ENCODE data around the gene HSDL1. TPM values are rescaled to one million over a fixed set of nuclear protein-coding genes. Genes with fewer than 3 reads are reported as not detected.

HSDL1 gene
- total and polyA plus RNA-seq, 2 experiments from 2014 or later, result 10.8 to 17.0 TPM

DNA sequence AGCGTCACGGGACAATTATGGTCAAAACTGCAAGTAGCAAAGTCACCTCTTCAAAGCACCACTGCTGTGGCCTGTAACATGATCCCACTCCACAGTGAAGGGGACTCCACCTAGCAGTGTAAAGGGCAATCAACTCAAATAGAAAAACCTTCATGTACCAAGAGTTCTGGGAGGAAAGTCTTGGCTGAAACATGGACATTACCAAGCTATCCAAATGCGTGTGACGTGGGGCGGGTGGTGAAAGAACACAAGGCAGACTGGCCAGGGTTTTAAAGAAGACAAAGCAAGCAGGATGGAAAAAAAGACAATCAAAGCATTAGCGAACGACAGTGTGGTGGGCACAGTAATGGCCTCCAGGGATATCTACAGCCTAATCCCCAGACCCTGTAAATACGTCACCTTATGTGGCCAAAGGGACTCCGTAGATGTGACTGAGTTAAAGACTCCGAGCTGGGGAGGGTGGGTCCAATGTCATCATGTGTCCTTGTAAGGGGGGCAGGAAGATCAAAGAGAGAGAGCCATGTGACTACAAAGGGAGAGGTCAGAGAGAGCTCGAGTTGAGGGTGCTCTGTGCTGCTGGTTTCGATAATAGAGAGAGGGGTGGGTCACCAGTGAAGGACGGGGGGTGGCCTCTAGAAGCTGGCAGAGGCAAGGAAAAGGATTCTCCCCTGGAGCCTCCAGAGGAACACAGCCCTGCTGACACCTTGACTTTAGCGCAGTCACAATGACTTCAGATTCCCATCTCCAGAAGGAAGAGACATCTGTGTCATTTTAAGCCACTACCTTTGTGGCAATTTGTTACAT lies 6.0 kb downstream of the HSDL1 start:
- Histone ChIP-seq H3K79me2 (ENCODE audit: insufficient read depth) (peaks cover 69% of the 10 kb centered on the region), H3K9me3 (ENCODE audit: low read depth) (no peaks in the 10 kb centered on the region), H3K36me3 (ENCODE audit: low read depth) (no peaks in the 10 kb centered on the region), H3K27ac (peak overlapping the region; percentile 59), H3K4me3 (peak overlapping the region; percentile 44), H3F3A (ENCODE audit: insufficient read depth) (no peaks in the 10 kb centered on the region), H3K27me3 (replicated peaks; ENCODE audit: insufficient read depth) (no peaks in the 10 kb centered on the region), H3K9me2 (ENCODE audit: insufficient read depth) (no peaks in the 10 kb centered on the region), H3K4me2 (ENCODE audit: unreplicated experiment) (peak overlapping the region; percentile 66), H3K4me1 (ENCODE audit: insufficient read depth) (peaks cover 13% of the 10 kb centered on the region), H3K9ac (peak overlapping the region; percentile 43), H2AFZ (peak overlapping the region; percentile 71), H4K20me1 (ENCODE audit: insufficient read depth) (no peaks in the 10 kb centered on the region)
- in situ Hi-C loops (cut with MboI), result no loop called here
- TF ChIP-seq EZH2phosphoT487 (IDR thresholded peaks at IDR 0.05; ENCODE audit: insufficient read depth, low read depth), result no peak
- no peak for TF ChIP-seq EZH2 (IDR thresholded peaks at IDR 0.05; ENCODE audit: insufficient read depth, poor library complexity, severe bottlenecking)
- peak; percentile 73 for DNase-seq
- 20 to 24% methylated on average over 14 of the region's 14 CpGs for WGBS, 2 experiments (ENCODE audit: low coverage in 1 of 2, low lambda C conversion rate in 2 of 2, missing lambda C conversion rate in 2 of 2)

- no peaks in the 10 kb centered on the region for H3F3A ChIP-seq (ENCODE audit: insufficient read depth)
- peaks cover 66% of the 10 kb centered on the region for H3K79me2 ChIP-seq (ENCODE audit: insufficient read depth)
- peak overlapping the region; percentile 66 for H3K4me2 ChIP-seq (ENCODE audit: unreplicated experiment)
- 11 to 17% methylated on average over 2 of the region's 2 CpGs for WGBS, 2 experiments (ENCODE audit: low coverage in 1 of 2, low lambda C conversion rate in 2 of 2, missing lambda C conversion rate in 2 of 2)
- H3K4me3 ChIP-seq, result peak overlapping the region; percentile 44
- no peaks in the 10 kb centered on the region for H3K9me3 ChIP-seq (ENCODE audit: low read depth)
- peaks cover 13% of the 10 kb centered on the region for H3K4me1 ChIP-seq (ENCODE audit: insufficient read depth)
- DNase-seq, result no peak
- no peaks in the 10 kb centered on the region for H3K9me2 ChIP-seq (ENCODE audit: insufficient read depth)
- H3K27ac ChIP-seq, result peak overlapping the region; percentile 59
- no peaks in the 10 kb centered on the region for H4K20me1 ChIP-seq (ENCODE audit: insufficient read depth)
- H3K27me3 ChIP-seq (replicated peaks; ENCODE audit: insufficient read depth), result no peaks in the 10 kb centered on the region
- TF ChIP-seq EZH2phosphoT487 (IDR thresholded peaks at IDR 0.05; ENCODE audit: insufficient read depth, low read depth), result no peak
- no peak for TF ChIP-seq EZH2 (IDR thresholded peaks at IDR 0.05; ENCODE audit: insufficient read depth, poor library complexity, severe bottlenecking)
- H3K36me3 ChIP-seq (ENCODE audit: low read depth), result no peaks in the 10 kb centered on the region
- in situ Hi-C loops (cut with MboI), result no loop called here
- H2AFZ ChIP-seq, result peak overlapping the region; percentile 71
- peak overlapping the region; percentile 43 for H3K9ac ChIP-seq
Measured at GRCh38 chr16:84138500-84138823, 6.5 kb downstream of the HSDL1 start.

DNA sequence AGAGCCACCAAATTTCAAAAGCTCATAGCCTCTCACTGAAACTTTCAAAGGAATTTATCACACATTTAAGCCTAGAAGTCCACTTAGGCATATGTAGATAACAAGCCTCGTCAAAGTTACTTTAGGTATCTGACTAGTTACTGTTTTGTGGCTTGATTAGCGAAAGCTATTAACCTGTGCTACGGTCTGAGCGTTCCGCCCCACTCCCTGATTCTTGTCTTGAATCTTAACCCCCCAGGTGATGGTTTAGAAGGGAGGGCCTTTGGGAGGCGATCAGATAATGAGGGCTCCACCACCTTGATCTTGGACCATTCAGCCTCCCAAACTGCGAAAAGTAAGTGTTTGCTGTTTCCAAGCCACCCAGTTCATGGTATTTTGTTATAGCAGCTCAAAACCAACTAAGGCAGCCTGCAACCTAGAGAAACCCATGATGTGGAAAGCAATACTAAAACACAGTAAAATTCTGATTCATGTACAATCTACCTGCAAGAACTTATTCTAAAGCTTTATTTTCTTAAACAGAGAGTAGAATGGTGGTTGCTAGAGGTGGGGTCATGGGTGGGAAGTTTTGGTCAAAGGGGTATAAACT lies 7.1 kb downstream of the HSDL1 start:
- peaks cover 60% of the 10 kb centered on the region for H3K79me2 ChIP-seq (ENCODE audit: insufficient read depth)
- 87 to 92% methylated on average over 7 of the region's 7 CpGs for WGBS, 2 experiments (ENCODE audit: low coverage in 1 of 2, low lambda C conversion rate in 2 of 2, missing lambda C conversion rate in 2 of 2)
- H3K27ac ChIP-seq, result no peak overlapping the region

GRCh38 chr16:84137287-84137686 lies 7.7 kb downstream of the HSDL1 start:
- Histone ChIP-seq H3K9me3 (ENCODE audit: low read depth) (no peaks in the 10 kb centered on the region), H3K9me2 (ENCODE audit: insufficient read depth) (no peaks in the 10 kb centered on the region), H3K36me3 (ENCODE audit: low read depth) (no peaks in the 10 kb centered on the region), H3K27me3 (replicated peaks; ENCODE audit: insufficient read depth) (no peaks in the 10 kb centered on the region), H4K20me1 (ENCODE audit: insufficient read depth) (no peaks in the 10 kb centered on the region), H3K27ac (no peak overlapping the region), H3K4me1 (ENCODE audit: insufficient read depth) (peaks cover 13% of the 10 kb centered on the region), H2AFZ (no peak overlapping the region), H3K4me2 (ENCODE audit: unreplicated experiment) (no peak overlapping the region), H3K79me2 (ENCODE audit: insufficient read depth) (peaks cover 60% of the 10 kb centered on the region), H3K9ac (no peak overlapping the region), H3F3A (ENCODE audit: insufficient read depth) (no peaks in the 10 kb centered on the region), H3K4me3 (no peak overlapping the region)
- in situ Hi-C loops (cut with MboI), result no loop called here
- no peak for DNase-seq
- 75% methylated on average over 8 of the region's 8 CpGs for WGBS, 2 experiments (ENCODE audit: low coverage in 1 of 2, low lambda C conversion rate in 2 of 2, missing lambda C conversion rate in 2 of 2)
- TF ChIP-seq EZH2phosphoT487 (IDR thresholded peaks at IDR 0.05; ENCODE audit: insufficient read depth, low read depth) (no peak), EZH2 (IDR thresholded peaks at IDR 0.05; ENCODE audit: insufficient read depth, poor library complexity, severe bottlenecking) (no peak)

More for the DNA sequence above, 7.1 kb downstream of the HSDL1 start:
- H2AFZ ChIP-seq, result no peak overlapping the region
- H3K9ac ChIP-seq, result no peak overlapping the region
- no peaks in the 10 kb centered on the region for H3K36me3 ChIP-seq (ENCODE audit: low read depth)
- H4K20me1 ChIP-seq (ENCODE audit: insufficient read depth), result no peaks in the 10 kb centered on the region
- peaks cover 13% of the 10 kb centered on the region for H3K4me1 ChIP-seq (ENCODE audit: insufficient read depth)
- H3K4me2 ChIP-seq (ENCODE audit: unreplicated experiment), result no peak overlapping the region
- TF ChIP-seq EZH2phosphoT487 (IDR thresholded peaks at IDR 0.05; ENCODE audit: insufficient read depth, low read depth), result no peak
- TF ChIP-seq EZH2 (IDR thresholded peaks at IDR 0.05; ENCODE audit: insufficient read depth, poor library complexity, severe bottlenecking), result no peak
- no peak for DNase-seq
- H3K27me3 ChIP-seq (replicated peaks; ENCODE audit: insufficient read depth), result no peaks in the 10 kb centered on the region
- H3K9me2 ChIP-seq (ENCODE audit: insufficient read depth), result no peaks in the 10 kb centered on the region
- no peaks in the 10 kb centered on the region for H3K9me3 ChIP-seq (ENCODE audit: low read depth)
- no peak overlapping the region for H3K4me3 ChIP-seq
- no peaks in the 10 kb centered on the region for H3F3A ChIP-seq (ENCODE audit: insufficient read depth)
- in situ Hi-C loops (cut with MboI), result no loop called here

Measured in GM23248 (cell line).